ENCODE measurements around the gene BZW1. TPM values are rescaled to one million over a fixed set of nuclear protein-coding genes. Genes with fewer than 3 reads are reported as not detected.

The BZW1 gene
- total RNA-seq, 1 donor from 2014 or later, result 214 TPM

GRCh38 chr2:200765995-200766660, 45.6 kb upstream of the BZW1 start:
- no peak for TF ChIP-seq CTCF (IDR thresholded peaks at IDR 0.05)
- Mint-ChIP-seq H3K27me3 (ENCODE audit: unreplicated experiment) (no peaks in the 10 kb centered on the region), H3K4me3 (ENCODE audit: unreplicated experiment) (no peak overlapping the region), H3K36me3 (ENCODE audit: unreplicated experiment) (no peaks in the 10 kb centered on the region), H3K9me3 (ENCODE audit: unreplicated experiment) (no peaks in the 10 kb centered on the region), H3K27ac (ENCODE audit: unreplicated experiment) (peak overlapping the region; percentile 78), H3K4me1 (ENCODE audit: unreplicated experiment) (peaks cover 26% of the 10 kb centered on the region)
- DNase-seq (ENCODE audit: extremely low spot score, unreplicated experiment), result no peak

DNA sequence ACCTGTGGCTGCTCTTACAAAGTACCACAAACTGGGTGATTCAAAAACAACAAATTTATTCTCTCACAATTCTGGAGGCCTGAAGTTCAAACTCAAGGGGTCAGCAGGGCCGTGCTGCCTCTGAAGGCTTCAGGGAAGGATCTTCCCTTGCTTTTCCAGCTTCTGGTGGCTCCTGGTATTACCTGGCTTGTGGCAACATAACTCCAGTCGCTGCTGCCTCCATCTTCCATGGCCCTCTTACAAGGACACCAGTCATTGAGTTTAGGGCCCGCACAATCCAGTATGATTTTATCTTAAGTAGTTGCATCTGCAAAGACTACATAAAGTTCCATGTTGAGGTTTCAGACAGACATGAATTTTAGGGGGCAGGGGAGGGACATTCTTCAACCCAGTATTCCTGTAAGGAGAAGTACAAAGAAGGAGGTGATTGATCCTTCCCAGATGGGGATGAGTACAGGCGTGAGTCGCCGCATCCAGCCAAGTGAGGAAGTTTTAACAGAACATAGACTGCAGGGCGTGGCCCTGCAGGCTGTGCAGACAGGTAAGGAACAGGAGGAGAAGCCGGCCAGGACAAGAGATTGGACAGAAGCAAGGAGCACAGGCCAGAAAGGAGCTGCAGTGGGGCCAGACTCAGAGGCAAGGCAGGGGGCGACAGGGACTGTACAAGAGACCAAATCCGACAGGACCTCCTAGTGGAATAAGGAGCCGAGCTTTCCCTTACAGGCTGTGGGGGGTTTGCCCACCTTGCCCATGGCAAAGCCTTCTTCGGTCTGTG, 44.4 kb upstream of the BZW1 start:
- H3K27ac Mint-ChIP-seq (ENCODE audit: unreplicated experiment), result no peak overlapping the region
- H3K27me3 Mint-ChIP-seq (ENCODE audit: unreplicated experiment), result no peaks in the 10 kb centered on the region
- no peaks in the 10 kb centered on the region for H3K9me3 Mint-ChIP-seq (ENCODE audit: unreplicated experiment)
- H3K36me3 Mint-ChIP-seq (ENCODE audit: unreplicated experiment), result no peaks in the 10 kb centered on the region
- H3K4me3 Mint-ChIP-seq (ENCODE audit: unreplicated experiment), result no peak overlapping the region
- TF ChIP-seq CTCF (IDR thresholded peaks at IDR 0.05), result no peak
- peak; percentile 57 for DNase-seq (ENCODE audit: extremely low spot score, unreplicated experiment)
- peaks cover 20% of the 10 kb centered on the region for H3K4me1 Mint-ChIP-seq (ENCODE audit: unreplicated experiment)

DNA sequence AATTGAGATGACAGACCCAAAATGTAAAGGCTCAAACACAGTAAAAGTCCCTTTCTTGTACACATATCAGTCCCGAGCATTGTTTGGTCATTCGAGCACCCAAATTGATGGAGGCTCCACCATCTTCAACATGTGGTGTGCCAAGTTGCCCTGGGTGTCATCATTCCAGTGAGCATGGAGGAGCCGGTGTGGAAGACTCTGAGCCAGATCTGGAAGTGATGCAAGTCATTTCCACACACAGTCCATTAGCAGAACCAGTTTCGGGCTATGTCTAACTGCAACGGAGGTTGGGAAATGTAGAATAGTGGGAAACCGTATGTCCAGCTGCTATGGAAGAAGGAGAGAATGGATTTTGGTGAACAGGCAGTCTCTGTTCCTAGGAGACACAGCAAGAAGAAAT, 40.9 kb upstream of the BZW1 start:
- Mint-ChIP-seq H3K9me3 (ENCODE audit: unreplicated experiment) (no peaks in the 10 kb centered on the region), H3K4me3 (ENCODE audit: unreplicated experiment) (no peak overlapping the region), H3K27me3 (ENCODE audit: unreplicated experiment) (no peaks in the 10 kb centered on the region), H3K36me3 (ENCODE audit: unreplicated experiment) (no peaks in the 10 kb centered on the region), H3K4me1 (ENCODE audit: unreplicated experiment) (peaks cover 5% of the 10 kb centered on the region), H3K27ac (ENCODE audit: unreplicated experiment) (no peak overlapping the region)
- peak; percentile 46 for DNase-seq (ENCODE audit: extremely low spot score, unreplicated experiment)
- TF ChIP-seq CTCF (IDR thresholded peaks at IDR 0.05), result no peak

- Mint-ChIP-seq H3K27me3 (ENCODE audit: unreplicated experiment) (no peaks in the 10 kb centered on the region), H3K4me3 (ENCODE audit: unreplicated experiment) (no peak overlapping the region), H3K4me1 (ENCODE audit: unreplicated experiment) (peaks cover 5% of the 10 kb centered on the region), H3K27ac (ENCODE audit: unreplicated experiment) (no peak overlapping the region), H3K36me3 (ENCODE audit: unreplicated experiment) (no peaks in the 10 kb centered on the region), H3K9me3 (ENCODE audit: unreplicated experiment) (no peaks in the 10 kb centered on the region)
- no peak for DNase-seq (ENCODE audit: extremely low spot score, unreplicated experiment)
- no peak for TF ChIP-seq CTCF (IDR thresholded peaks at IDR 0.05)
These were observed 39.1 kb upstream of the BZW1 start for GRCh38 chr2:200772620-200773019.

- no peaks in the 10 kb centered on the region for H3K9me3 Mint-ChIP-seq (ENCODE audit: unreplicated experiment)
- H3K4me3 Mint-ChIP-seq (ENCODE audit: unreplicated experiment), result no peak overlapping the region
- no peak overlapping the region for H3K27ac Mint-ChIP-seq (ENCODE audit: unreplicated experiment)
- no peak for TF ChIP-seq CTCF (IDR thresholded peaks at IDR 0.05)
- peaks cover 10% of the 10 kb centered on the region for H3K4me1 Mint-ChIP-seq (ENCODE audit: unreplicated experiment)
- no peaks in the 10 kb centered on the region for H3K27me3 Mint-ChIP-seq (ENCODE audit: unreplicated experiment)
- no peak for DNase-seq (ENCODE audit: extremely low spot score, unreplicated experiment)
- no peaks in the 10 kb centered on the region for H3K36me3 Mint-ChIP-seq (ENCODE audit: unreplicated experiment)
These were observed 38.6 kb upstream of the BZW1 start for GRCh38 chr2:200773083-200773482.

Measured in osteocyte (in vitro differentiated cells).